WI38 (cell line): ENCODE measurements around the gene NOS1AP.

Experiments used
- H3K4me3 ChIP-seq: 2 replicates; pipeline ENCODE4 v1.5.1; 2011; ENCODE audit warnings: low read depth, mild to moderate bottlenecking, control low read depth, low read length
- TF ChIP-seq, protein P1 (sequence below): IDR thresholded peaks from 2 replicates; pipeline ENCODE4 v1.5.1; 2012; ENCODE audit warnings: low read depth, mild to moderate bottlenecking, control low read depth, low read length

Gene NOS1AP

DNA sequence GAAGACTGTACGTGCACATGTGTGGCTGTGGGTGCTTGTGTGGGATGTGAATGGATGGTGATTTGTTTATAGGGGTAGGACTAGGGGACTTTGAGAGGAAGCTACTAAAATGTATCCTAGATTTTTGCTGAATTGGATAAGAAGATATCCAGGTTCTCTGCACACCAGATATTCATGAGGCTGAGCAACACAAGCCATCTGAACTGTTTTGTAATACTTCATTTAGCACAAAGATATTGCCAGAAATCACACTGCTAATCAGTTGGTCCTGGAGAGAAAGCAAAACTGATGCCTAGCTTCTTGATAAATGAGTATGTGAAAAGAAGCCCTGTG lies 135.3 kb downstream of the NOS1AP start:
- H3K4me3 ChIP-seq = no peak overlapping the region
- TF ChIP-seq, protein P1, sequence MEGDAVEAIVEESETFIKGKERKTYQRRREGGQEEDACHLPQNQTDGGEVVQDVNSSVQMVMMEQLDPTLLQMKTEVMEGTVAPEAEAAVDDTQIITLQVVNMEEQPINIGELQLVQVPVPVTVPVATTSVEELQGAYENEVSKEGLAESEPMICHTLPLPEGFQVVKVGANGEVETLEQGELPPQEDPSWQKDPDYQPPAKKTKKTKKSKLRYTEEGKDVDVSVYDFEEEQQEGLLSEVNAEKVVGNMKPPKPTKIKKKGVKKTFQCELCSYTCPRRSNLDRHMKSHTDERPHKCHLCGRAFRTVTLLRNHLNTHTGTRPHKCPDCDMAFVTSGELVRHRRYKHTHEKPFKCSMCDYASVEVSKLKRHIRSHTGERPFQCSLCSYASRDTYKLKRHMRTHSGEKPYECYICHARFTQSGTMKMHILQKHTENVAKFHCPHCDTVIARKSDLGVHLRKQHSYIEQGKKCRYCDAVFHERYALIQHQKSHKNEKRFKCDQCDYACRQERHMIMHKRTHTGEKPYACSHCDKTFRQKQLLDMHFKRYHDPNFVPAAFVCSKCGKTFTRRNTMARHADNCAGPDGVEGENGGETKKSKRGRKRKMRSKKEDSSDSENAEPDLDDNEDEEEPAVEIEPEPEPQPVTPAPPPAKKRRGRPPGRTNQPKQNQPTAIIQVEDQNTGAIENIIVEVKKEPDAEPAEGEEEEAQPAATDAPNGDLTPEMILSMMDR = no peak

DNA sequence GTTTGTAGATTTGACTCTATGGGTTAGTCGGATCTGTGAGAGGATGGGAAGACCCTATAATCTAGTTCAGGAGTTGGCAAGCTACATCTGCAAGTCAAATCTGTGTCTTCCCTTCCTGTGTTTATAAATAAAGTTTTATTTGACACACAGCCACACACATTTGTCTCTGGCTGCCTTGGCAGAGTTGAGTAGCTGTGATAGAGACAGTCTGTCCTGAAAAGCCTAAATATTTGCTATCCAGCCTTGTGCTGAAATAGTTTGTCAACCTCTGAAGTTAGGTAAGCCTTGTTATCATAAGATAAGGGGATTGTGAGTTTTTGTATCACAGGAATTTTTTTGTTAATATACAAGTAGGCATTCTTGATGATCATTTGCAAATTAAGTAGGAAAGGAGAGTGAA lies 136.8 kb downstream of the NOS1AP start:
- TF ChIP-seq, protein P1 = no peak
- H3K4me3 ChIP-seq = no peak overlapping the region

DNA sequence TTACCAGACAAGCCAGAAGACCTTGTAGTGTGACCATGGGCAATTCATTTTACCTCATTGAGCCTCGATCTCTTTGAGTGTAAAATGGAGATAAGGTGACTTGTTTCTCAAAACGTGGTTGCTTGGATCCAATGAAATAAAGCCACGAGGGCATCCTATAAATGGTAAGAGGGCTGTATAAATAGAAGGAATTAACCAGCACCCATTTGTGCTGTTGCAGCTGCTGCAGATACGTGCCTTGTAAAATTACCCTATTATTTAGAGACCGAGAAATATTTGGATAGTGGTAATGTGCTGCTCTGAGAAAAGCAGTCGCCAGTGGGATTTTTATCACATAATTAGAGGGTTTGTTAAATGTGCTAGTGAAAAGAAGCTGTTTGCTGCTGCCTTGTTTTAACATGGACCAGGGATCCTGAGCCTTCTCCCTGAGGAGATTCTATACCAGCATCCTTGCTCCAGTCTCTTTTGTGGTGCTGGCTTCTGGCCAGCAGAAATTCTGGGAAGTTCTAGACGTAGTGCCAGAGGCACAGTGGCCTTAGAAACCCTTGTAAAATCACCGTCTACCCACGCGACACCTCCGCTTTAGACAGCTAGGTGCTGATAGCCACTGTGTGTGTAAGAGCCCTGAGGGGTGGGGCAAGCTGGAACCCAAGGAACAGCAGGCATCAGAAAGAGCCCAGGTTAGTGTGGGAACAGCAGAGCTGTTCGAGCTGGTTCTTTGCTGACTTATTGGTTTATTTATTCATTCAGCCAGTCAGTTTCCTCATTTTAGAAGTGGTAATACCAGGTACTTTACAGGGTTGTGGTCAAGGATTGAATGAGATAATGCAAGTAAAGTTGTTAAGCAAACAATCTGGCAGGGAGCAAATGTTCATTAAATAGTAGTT lies 137.5 kb downstream of the NOS1AP start:
- TF ChIP-seq, protein P1 = no peak
- no peak overlapping the region for H3K4me3 ChIP-seq

DNA sequence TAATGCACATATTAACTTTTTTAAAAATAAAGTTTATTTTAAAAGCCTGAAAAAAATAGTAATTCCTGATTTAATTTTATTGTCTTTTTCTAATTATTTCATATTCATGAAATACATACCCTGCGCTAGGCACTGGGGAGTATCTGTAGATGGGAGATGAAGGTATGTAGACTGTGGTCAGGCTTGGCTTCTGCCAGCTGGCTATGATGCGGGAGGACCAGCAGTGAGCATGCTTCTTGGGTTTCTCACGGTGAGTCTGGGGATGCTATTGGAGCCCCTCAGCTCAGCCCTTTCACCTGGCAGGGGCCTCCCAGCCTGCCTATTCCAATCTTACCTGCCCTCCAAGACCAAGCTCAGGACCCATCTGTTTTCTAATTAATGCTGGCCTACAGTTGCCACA lies 138.4 kb downstream of the NOS1AP start:
- TF ChIP-seq, protein P1 = no peak

DNA sequence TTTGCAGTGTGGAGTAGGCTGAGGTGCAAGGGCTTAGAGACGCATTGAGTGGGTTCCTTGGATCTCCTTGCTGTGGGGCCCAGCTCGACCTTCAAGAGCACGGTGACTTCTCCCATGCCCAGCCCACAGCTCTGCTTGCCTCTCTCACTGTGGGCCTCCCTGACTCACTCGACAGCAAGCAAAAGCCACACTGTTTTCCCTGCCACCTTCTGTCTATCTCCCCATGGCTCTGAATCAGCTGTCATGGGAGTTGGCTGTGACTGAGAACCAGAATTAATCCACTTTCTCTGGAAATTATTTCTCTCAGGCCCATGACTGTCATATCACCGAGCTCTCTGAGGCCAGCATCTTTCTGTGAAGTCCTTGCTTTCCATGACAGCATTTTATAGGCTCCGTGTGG lies 140.7 kb downstream of the NOS1AP start:
- H3K4me3 ChIP-seq = no peak overlapping the region
- TF ChIP-seq, protein P1 = no peak

More for the DNA sequence above, 138.4 kb downstream of the NOS1AP start:
- no peak overlapping the region for H3K4me3 ChIP-seq

DNA sequence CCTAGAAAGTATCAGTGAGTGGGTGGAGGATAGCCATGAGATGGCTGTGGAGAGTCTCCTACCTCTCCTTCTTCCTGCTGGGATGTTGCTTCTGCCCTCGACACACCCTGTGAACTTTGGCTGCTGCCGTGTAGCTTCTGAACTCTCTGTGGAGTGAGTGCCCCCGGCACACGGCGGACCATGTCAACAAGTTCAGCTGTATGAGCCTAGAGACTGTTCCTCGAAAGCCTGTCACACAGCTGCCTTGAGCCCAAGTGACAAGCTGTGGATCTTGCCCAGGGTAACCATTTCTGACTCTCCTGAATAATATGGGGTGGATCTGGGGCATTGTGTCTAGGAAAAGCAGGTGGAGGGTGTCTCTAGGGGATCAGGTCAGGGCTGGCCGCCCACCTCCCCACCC lies 143.2 kb downstream of the NOS1AP start:
- no peak overlapping the region for H3K4me3 ChIP-seq
- TF ChIP-seq, protein P1 = no peak

DNA sequence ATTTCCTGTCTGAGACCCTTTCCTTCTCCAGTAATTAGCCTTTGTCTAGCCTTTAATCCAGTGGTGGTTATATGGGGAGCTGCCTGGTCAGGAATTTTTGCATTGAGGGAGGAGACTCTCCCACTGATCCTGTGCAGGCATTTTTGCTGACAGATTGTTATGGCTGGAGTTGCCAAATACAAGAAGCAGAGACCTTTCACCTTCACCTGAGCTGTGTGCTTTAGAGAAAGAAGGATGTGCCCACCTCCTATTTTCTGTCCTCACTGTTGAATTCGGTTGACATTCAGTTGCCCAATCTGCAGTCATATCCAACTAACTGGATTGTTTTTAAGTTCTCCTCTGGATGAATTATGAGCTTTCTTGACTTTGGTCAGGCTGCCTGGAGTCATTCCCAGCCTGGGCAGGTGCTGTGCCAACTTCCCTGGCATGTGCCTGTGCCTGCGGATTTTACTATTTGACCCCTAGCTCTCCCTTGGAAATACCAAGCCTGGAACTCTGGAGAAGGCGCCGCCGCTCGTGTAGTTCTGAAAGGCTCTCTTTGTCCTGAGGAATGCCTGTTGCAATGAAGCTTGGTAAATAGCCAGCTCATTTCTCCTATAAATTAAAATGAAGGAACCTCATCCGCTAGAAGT lies 143.9 kb downstream of the NOS1AP start:
- no peak overlapping the region for H3K4me3 ChIP-seq
- TF ChIP-seq, protein P1 = no peak
